Muscle layer of colon (tissue), 2 donors: ENCODE data around the gene PIPOX.

Experiments used
- H3K27ac ChIP-seq: one replicate; pipeline ENCODE4 v1.7.0; 2013; ENCODE audit warnings: low read depth, mild to moderate bottlenecking, low read length, moderate library complexity
- H3K27me3 ChIP-seq, 2 donors: one replicate each; pipeline ENCODE4 v1.7.0; 2013; ENCODE audit warnings: low read length in 2 of 2, mild to moderate bottlenecking in 2 of 2; ENCODE audit not compliant: insufficient read depth in 2 of 2, control insufficient read depth in 1 of 2
- H3K36me3 ChIP-seq: one replicate; pipeline ENCODE4 v1.7.0; 2013; ENCODE audit warnings: mild to moderate bottlenecking, low read length; ENCODE audit not compliant: insufficient read depth
- H3K4me1 ChIP-seq: one replicate; pipeline ENCODE4 v1.7.0; 2013; ENCODE audit warnings: mild to moderate bottlenecking, low read length; ENCODE audit not compliant: insufficient read depth
- H3K4me3 ChIP-seq, 2 donors: one replicate each; pipeline ENCODE4 v1.7.0; 2013; ENCODE audit warnings: low read length in 2 of 2, low read depth in 1 of 2, mild to moderate bottlenecking in 1 of 2, moderate library complexity in 1 of 2
- H3K9ac ChIP-seq: one replicate; pipeline ENCODE4 v1.7.0; 2013; ENCODE audit warnings: low read length
- H3K9me3 ChIP-seq: one replicate; pipeline ENCODE4 v1.7.0; 2013; ENCODE audit warnings: mild to moderate bottlenecking, low read length
- donor health status: abdominal sarcoma.
- donor health status: Adenocarcinoma of cecum.

The PIPOX gene

GRCh38 chr17:29051731-29052130, 8.8 kb downstream of the PIPOX start:
- no peak overlapping the region for H3K27ac ChIP-seq
- H3K27me3 ChIP-seq = no peaks in the 10 kb centered on the region
- no peak overlapping the region for H3K4me3 ChIP-seq
- H3K9me3 ChIP-seq = no peaks in the 10 kb centered on the region
- no peaks in the 10 kb centered on the region for H3K4me1 ChIP-seq
- H3K36me3 ChIP-seq = no peaks in the 10 kb centered on the region
- H3K9ac ChIP-seq = no peak overlapping the region

DNA sequence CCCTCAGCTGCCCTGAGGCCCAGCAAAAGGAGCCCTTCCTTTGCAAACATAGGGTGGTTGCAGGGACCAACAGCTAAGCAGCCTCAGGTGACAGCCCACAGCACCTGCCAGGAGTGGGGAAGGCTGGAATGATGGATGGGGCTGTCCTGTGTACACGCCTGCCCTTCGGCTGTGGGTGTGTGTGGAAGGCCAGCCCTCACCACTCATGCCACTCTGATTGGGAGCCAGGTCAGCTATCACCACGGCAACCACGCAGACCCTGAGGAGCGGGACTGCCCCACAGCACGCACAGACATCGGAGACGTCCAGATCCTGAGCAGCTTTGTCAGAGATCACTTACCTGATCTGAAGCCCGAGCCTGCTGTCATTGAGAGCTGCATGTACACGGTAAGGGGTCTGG, 11.9 kb downstream of the PIPOX start:
- no peak overlapping the region for H3K27ac ChIP-seq
- no peaks in the 10 kb centered on the region for H3K9me3 ChIP-seq
- no peaks in the 10 kb centered on the region for H3K27me3 ChIP-seq
- H3K4me1 ChIP-seq = no peaks in the 10 kb centered on the region
- H3K9ac ChIP-seq = no peak overlapping the region
- no peaks in the 10 kb centered on the region for H3K36me3 ChIP-seq
- no peak overlapping the region for H3K4me3 ChIP-seq

DNA sequence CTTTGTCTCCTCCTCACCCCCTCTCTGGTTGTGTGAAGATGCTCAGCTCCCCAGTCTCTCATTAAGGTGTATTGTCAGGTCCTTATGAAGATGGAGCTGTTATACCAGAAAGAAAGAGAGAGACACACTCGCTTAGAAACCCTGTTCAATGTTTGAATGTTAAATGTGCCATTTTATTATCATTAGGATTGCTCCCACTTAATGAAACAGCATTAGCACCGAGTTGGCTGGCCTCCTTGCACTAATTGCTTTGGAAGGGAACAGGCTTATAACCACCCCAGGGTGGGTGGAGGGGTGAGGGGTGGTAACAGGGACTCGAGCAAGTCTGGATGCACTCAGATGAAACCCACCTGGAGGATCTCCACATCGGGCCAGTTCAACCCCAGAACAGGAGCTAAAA, 14.4 kb downstream of the PIPOX start:
- Histone ChIP-seq H3K36me3 (no peaks in the 10 kb centered on the region), H3K4me3 (no peak overlapping the region), H3K27ac (no peak overlapping the region), H3K4me1 (no peaks in the 10 kb centered on the region), H3K9me3 (no peaks in the 10 kb centered on the region), H3K9ac (no peak overlapping the region), H3K27me3 (no peaks in the 10 kb centered on the region)

GRCh38 chr17:29058391-29058790, 15.4 kb downstream of the PIPOX start:
- no peak overlapping the region for H3K27ac ChIP-seq
- no peaks in the 10 kb centered on the region for H3K36me3 ChIP-seq
- no peaks in the 10 kb centered on the region for H3K27me3 ChIP-seq
- no peaks in the 10 kb centered on the region for H3K4me1 ChIP-seq
- no peak overlapping the region for H3K9ac ChIP-seq
- no peak overlapping the region for H3K4me3 ChIP-seq
- no peaks in the 10 kb centered on the region for H3K9me3 ChIP-seq

DNA sequence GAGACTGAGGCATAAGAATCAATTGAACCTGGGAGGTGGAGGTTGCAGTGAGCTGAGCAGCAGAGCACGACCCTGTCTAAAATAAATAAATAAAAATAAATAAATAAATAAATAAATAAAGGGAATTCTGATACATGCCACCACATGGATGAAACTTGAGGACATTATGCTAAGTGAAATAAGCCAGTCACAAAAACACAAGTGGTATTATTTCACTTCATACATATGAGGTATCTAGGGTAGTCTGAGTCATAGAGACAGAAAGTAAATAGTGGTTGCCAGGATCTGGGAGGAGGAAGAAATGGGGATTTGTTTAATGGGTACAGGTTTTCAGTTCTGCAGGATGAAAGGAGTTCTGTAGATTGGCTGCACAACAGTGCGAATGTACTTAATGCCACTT, 16.3 kb downstream of the PIPOX start:
- H3K9me3 ChIP-seq = no peaks in the 10 kb centered on the region
- H3K4me3 ChIP-seq = no peak overlapping the region
- H3K9ac ChIP-seq = no peak overlapping the region
- no peaks in the 10 kb centered on the region for H3K36me3 ChIP-seq
- no peaks in the 10 kb centered on the region for H3K27me3 ChIP-seq
- H3K4me1 ChIP-seq = no peaks in the 10 kb centered on the region
- H3K27ac ChIP-seq = no peak overlapping the region

DNA sequence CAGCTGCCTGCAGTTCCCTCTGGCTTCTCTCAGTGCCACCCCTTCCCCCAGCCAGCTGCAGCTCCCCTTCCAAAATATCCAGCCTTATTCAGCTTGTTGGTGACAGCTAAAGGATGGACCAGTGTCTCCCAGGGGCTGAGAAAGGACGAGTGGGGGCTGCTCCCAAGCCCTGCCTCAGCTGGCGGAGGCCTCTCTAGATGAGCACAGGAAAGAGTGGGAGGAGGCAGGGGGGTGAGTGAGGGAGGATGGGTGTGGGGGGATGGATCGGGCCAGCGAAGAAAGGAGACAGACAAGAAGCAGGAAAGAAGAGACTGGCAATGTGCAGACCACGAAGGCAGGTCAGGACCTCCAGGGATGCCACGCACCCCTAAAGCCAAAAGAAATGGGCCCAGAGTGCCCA, 17.5 kb downstream of the PIPOX start:
- no peak overlapping the region for H3K4me3 ChIP-seq
- H3K27ac ChIP-seq = no peak overlapping the region
- H3K4me1 ChIP-seq = no peaks in the 10 kb centered on the region
- no peaks in the 10 kb centered on the region for H3K9me3 ChIP-seq
- no peak overlapping the region for H3K9ac ChIP-seq
- no peaks in the 10 kb centered on the region for H3K36me3 ChIP-seq
- no peaks in the 10 kb centered on the region for H3K27me3 ChIP-seq

- H3K4me3 ChIP-seq = no peak overlapping the region
- H3K27ac ChIP-seq = no peak overlapping the region
- no peaks in the 10 kb centered on the region for H3K4me1 ChIP-seq
- H3K27me3 ChIP-seq = peaks cover 0 to 3% of the 10 kb centered on the region in 2 donors
- H3K36me3 ChIP-seq = no peaks in the 10 kb centered on the region
- no peak overlapping the region for H3K9ac ChIP-seq
- H3K9me3 ChIP-seq = no peaks in the 10 kb centered on the region
Observed at GRCh38 chr17:29061036-29061435, 18.1 kb downstream of the PIPOX start.

DNA sequence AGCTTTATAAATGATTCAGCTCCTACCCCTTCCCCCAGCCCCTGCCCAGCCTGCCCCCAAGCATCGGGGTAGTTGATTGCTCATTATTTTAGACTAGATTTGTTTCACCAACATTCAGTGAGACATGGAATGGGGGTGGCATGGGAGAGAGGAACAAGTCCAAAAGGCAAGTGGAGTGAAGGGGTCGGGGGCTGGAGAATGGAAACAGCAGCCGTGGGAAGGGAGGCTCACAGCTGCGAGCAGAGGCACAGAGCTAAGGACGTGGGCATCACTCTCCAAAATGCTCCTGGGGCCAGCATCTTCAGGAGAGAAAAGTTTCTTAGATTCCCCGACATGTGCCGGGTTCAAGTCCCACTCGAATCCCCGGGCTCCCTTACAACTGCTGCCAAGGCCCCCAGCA, 19.3 kb downstream of the PIPOX start:
- H3K9ac ChIP-seq = no peak overlapping the region
- no peaks in the 10 kb centered on the region for H3K4me1 ChIP-seq
- no peaks in the 10 kb centered on the region for H3K9me3 ChIP-seq
- no peak overlapping the region for H3K27ac ChIP-seq
- no peak overlapping the region for H3K4me3 ChIP-seq
- peaks cover 0 to 5% of the 10 kb centered on the region in 2 donors for H3K27me3 ChIP-seq
- H3K36me3 ChIP-seq = no peaks in the 10 kb centered on the region

GRCh38 chr17:29063992-29064391, 21.1 kb downstream of the PIPOX start:
- Histone ChIP-seq H3K4me1 (no peaks in the 10 kb centered on the region), H3K36me3 (no peaks in the 10 kb centered on the region), H3K27ac (no peak overlapping the region), H3K27me3 (peaks cover 0 to 5% of the 10 kb centered on the region in 2 donors), H3K9ac (no peak overlapping the region), H3K4me3 (no peak overlapping the region), H3K9me3 (no peaks in the 10 kb centered on the region)

DNA sequence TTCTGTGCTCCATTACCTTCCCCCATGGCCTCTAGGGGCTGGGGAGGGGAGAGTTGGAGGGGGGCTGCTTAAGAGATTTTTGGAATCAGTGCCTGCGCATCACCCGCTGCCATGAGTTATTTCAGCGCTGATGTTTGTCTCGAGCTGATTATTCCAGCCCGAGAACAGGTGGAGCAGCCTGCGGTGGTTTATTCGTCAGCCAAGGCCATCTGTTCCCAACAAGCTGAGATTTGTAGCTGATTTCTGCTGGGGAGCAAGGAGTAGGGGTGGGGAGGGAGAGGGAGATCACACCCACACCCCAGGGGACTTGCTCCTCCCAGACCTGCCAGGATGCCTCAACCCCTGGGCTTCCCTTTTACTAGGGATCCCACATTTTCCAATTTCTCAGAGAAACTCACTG, 23.1 kb downstream of the PIPOX start:
- Histone ChIP-seq H3K9ac (no peak overlapping the region), H3K36me3 (no peaks in the 10 kb centered on the region), H3K4me3 (no peak overlapping the region), H3K9me3 (no peaks in the 10 kb centered on the region), H3K27me3 (peaks cover 0 to 5% of the 10 kb centered on the region in 2 donors), H3K4me1 (no peaks in the 10 kb centered on the region), H3K27ac (no peak overlapping the region)

DNA sequence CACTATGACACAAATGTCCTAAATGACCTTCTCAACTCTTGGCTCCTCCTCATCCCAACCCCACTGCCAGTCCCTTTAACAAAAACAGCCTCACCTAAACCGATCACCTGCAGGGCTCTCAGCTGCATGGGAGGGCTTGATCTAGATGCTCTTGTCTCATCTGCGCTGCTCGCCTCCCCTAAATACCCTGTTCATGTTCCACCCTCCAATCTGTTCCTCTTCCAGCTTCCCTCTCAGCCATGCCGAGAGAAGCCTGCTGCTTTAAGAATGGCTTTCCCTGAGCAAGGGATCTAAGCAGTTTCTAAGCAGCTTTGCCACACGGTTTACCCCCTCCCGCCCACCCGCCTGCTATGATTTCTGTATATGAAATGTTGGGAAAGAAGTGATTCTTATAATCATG, 23.7 kb downstream of the PIPOX start:
- Histone ChIP-seq H3K4me3 (no peak overlapping the region), H3K4me1 (no peaks in the 10 kb centered on the region), H3K27me3 (peaks cover 0 to 5% of the 10 kb centered on the region in 2 donors), H3K9ac (no peak overlapping the region), H3K9me3 (no peaks in the 10 kb centered on the region), H3K36me3 (no peaks in the 10 kb centered on the region), H3K27ac (no peak overlapping the region)

GRCh38 chr17:29068818-29069217, 25.9 kb downstream of the PIPOX start:
- peaks cover 0 to 5% of the 10 kb centered on the region in 2 donors for H3K27me3 ChIP-seq
- H3K9me3 ChIP-seq = no peaks in the 10 kb centered on the region
- no peak overlapping the region for H3K9ac ChIP-seq
- no peaks in the 10 kb centered on the region for H3K4me1 ChIP-seq
- H3K27ac ChIP-seq = no peak overlapping the region
- H3K36me3 ChIP-seq = no peaks in the 10 kb centered on the region
- no peak overlapping the region for H3K4me3 ChIP-seq
